Progenitor cell of endocrine pancreas (in vitro differentiated cells): Measurements from ENCODE around the gene FBLN1. TPM values are rescaled to one million over a fixed set of nuclear protein-coding genes. Genes with fewer than 3 reads are reported as not detected.

Experiments
- DNase-seq: peaks from one replicate; pipeline ENCODE4 v3.0.0; 2021; ENCODE audit warnings: low spot score; ENCODE audit not compliant: unreplicated experiment
- H3K27ac Mint-ChIP-seq: 2 replicates; pipeline ENCODE4 v1.8.0; 2021; ENCODE audit warnings: mild to moderate bottlenecking, moderate library complexity, mixed read lengths
- H3K27me3 Mint-ChIP-seq: 2 replicates; pipeline ENCODE4 v1.8.0; 2021; ENCODE audit warnings: mixed read lengths
- H3K36me3 Mint-ChIP-seq: 2 replicates; pipeline ENCODE4 v1.8.0; 2022; ENCODE audit warnings: mixed read lengths; ENCODE audit not compliant: insufficient read depth
- H3K4me1 Mint-ChIP-seq: 2 replicates; pipeline ENCODE4 v1.8.0; 2021; ENCODE audit warnings: low read depth, mixed read lengths
- H3K4me3 Mint-ChIP-seq: 2 replicates; pipeline ENCODE4 v1.8.0; 2021; ENCODE audit warnings: low read depth, mild to moderate bottlenecking, moderate library complexity, mixed read lengths
- H3K9me3 Mint-ChIP-seq: 2 replicates; pipeline ENCODE4 v1.8.0; 2021; ENCODE audit warnings: low read depth, mixed read lengths
- total RNA-seq: library from RNA; stranded (reverse); gene quantifications from 2 replicates; pipeline ENCODE4 v1.2.1, GENCODE V29; 2021
- TF ChIP-seq, protein P1 (sequence below): fragments of 200-600 bp; sonication (generic); IDR thresholded peaks from one replicate; pipeline ENCODE4 v1.5.0; 2021; ENCODE audit warnings: antibody characterized with exemption, mild to moderate bottlenecking; ENCODE audit not compliant: unreplicated experiment

FBLN1 gene
- total RNA-seq, 1 donor from 2014 or later = 258 TPM

- Mint-ChIP-seq H3K27me3 (no peaks in the 10 kb centered on the region), H3K36me3 (peaks cover 2% of the 10 kb centered on the region), H3K4me1 (peaks cover 14% of the 10 kb centered on the region), H3K4me3 (no peak overlapping the region), H3K27ac (peak overlapping the region; percentile 76), H3K9me3 (peaks cover 17% of the 10 kb centered on the region)
- TF ChIP-seq, protein P1, sequence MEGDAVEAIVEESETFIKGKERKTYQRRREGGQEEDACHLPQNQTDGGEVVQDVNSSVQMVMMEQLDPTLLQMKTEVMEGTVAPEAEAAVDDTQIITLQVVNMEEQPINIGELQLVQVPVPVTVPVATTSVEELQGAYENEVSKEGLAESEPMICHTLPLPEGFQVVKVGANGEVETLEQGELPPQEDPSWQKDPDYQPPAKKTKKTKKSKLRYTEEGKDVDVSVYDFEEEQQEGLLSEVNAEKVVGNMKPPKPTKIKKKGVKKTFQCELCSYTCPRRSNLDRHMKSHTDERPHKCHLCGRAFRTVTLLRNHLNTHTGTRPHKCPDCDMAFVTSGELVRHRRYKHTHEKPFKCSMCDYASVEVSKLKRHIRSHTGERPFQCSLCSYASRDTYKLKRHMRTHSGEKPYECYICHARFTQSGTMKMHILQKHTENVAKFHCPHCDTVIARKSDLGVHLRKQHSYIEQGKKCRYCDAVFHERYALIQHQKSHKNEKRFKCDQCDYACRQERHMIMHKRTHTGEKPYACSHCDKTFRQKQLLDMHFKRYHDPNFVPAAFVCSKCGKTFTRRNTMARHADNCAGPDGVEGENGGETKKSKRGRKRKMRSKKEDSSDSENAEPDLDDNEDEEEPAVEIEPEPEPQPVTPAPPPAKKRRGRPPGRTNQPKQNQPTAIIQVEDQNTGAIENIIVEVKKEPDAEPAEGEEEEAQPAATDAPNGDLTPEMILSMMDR = no peak
- DNase-seq = no peak
Measured at GRCh38 chr22:45483918-45484499, 18.7 kb upstream of the FBLN1 start.

- H3K27me3 Mint-ChIP-seq = no peaks in the 10 kb centered on the region
- H3K4me1 Mint-ChIP-seq = peaks cover 14% of the 10 kb centered on the region
- TF ChIP-seq, protein P1 = no peak
- DNase-seq = no peak
- H3K27ac Mint-ChIP-seq = no peak overlapping the region
- peaks cover 2% of the 10 kb centered on the region for H3K36me3 Mint-ChIP-seq
- peaks cover 20% of the 10 kb centered on the region for H3K9me3 Mint-ChIP-seq
- H3K4me3 Mint-ChIP-seq = no peak overlapping the region
Measured at GRCh38 chr22:45484742-45485141, 17.9 kb upstream of the FBLN1 start.

- H3K9me3 Mint-ChIP-seq = peaks cover 21% of the 10 kb centered on the region
- H3K4me1 Mint-ChIP-seq = peaks cover 14% of the 10 kb centered on the region
- no peaks in the 10 kb centered on the region for H3K27me3 Mint-ChIP-seq
- DNase-seq = no peak
- TF ChIP-seq, protein P1 = no peak
- H3K36me3 Mint-ChIP-seq = peaks cover 2% of the 10 kb centered on the region
- H3K4me3 Mint-ChIP-seq = no peak overlapping the region
- H3K27ac Mint-ChIP-seq = no peak overlapping the region
Measured at GRCh38 chr22:45485261-45485660, 17.4 kb upstream of the FBLN1 start.

DNA sequence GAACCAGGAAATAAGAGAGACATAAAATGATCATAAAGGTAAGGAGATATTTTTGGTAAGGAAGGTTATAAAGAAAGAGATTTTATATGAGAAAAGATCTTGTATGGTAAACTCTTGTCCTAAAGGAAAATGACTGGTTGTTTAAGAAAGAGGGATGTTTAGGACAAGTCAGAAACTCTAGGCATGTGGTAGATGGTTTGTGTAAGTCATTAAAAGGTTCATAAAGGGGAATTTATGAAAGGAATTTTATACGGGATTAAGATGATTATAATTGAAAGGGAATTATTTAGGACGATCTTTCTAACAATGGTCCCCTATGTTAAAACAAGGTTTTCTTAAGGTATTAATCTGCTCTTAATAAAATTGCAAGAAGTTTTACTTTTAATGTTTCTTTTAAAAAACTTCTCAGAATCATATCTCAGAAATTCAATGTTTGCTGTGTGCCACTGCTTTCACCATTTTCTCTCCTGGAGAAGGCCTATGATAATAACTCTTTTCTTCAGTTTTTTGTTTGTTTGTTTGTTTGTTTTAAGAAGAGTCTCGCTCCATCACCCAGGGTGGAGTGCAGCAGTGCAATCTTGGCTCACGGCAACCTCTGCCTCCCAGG, 13.8 kb upstream of the FBLN1 start:
- Mint-ChIP-seq H3K36me3 (peaks cover 5% of the 10 kb centered on the region), H3K4me1 (peaks cover 4% of the 10 kb centered on the region), H3K27me3 (no peaks in the 10 kb centered on the region), H3K9me3 (peaks cover 27% of the 10 kb centered on the region), H3K27ac (no peak overlapping the region), H3K4me3 (no peak overlapping the region)
- TF ChIP-seq, protein P1 = no peak
- DNase-seq = no peak

- Mint-ChIP-seq H3K9me3 (peaks cover 27% of the 10 kb centered on the region), H3K4me1 (no peaks in the 10 kb centered on the region), H3K27me3 (no peaks in the 10 kb centered on the region), H3K4me3 (no peak overlapping the region), H3K36me3 (peaks cover 5% of the 10 kb centered on the region), H3K27ac (no peak overlapping the region)
- DNase-seq = no peak
- TF ChIP-seq, protein P1 = no peak
Measured at GRCh38 chr22:45490836-45491235, 11.8 kb upstream of the FBLN1 start.
